HepG2 (cell line): ENCODE data around the gene EPG5. TPM values are rescaled to one million over a fixed set of nuclear protein-coding genes. Genes with fewer than 3 reads are reported as not detected.

Experiments
- ATAC-seq: fragments of 200-7000 bp; cut with Tn5 transposase; 3 replicates; pipeline ENCODE4 v1.9.1; 2020; ENCODE audit warnings: mild to moderate bottlenecking, moderate library complexity
- BruUV-seq: library from RNA; stranded (reverse); fragments of 400-500 nt; replicated peaks from 2 replicates; lab custom pipeline; 2021; lab: Mats Ljungman, UMichigan
- CTCF ChIA-PET: fragments of 300-600 bp; formaldehyde crosslinking; extraction: SDS; loops from one replicate; lab custom pipeline; 2021; ENCODE audit warnings: low total read pairs, inconsistent platforms, low intra/inter-chr PET ratio; lab: Yijun Ruan, JAX
- POLR2A ChIA-PET: fragments of 350-600 bp; sonication (Branson Sonifier 250); formaldehyde crosslinking; loops from one replicate; lab custom pipeline; 2020; ENCODE audit warnings: antibody characterized with exemption, inconsistent platforms; lab: Yijun Ruan, JAX
- DNase-seq: peaks from one replicate; pipeline ENCODE4 v3.0.0-alpha.2; 2015; ENCODE audit warnings: low spot score
- FAIRE-seq: peaks from 3 replicates; lab custom pipeline; 2011; peaks lifted over from hg19 to GRCh38; lab: Jason Lieb, UNC
- H2AFZ ChIP-seq: one replicate; pipeline ENCODE4 v1.6.1; 2011; ENCODE audit warnings: low read length, inconsistent platforms
- H3K27ac ChIP-seq: fragments of 300-600 bp; 3 replicates; pipeline ENCODE4 v1.8.0; 2011; ENCODE audit warnings: mixed run types, mild to moderate bottlenecking, mixed read lengths, low read length, inconsistent platforms; ENCODE audit not compliant: insufficient read depth; ENCODE audit errors: extremely low read length
- H3K27me3 ChIP-seq, 2 experiments: fragments of 200-600 bp in 1 of 2; 2 replicates in 1 of 2; 3 replicates in 1 of 2; pipeline versions ENCODE4 v1.6.0 to v1.8.0; 2011; ENCODE audit warnings: low read length in 2 of 2, mild to moderate bottlenecking in 2 of 2, moderate library complexity in 2 of 2, inconsistent platforms in 1 of 2; ENCODE audit not compliant: insufficient read depth in 2 of 2, control insufficient read depth in 1 of 2
- H3K36me3 ChIP-seq, 2 experiments: fragments of 200-600 bp in 1 of 2; replicated peaks in 1 of 2; 2 replicates in 1 of 2; 3 replicates in 1 of 2; pipeline versions ENCODE4 v1.5.1 to v1.8.0; 2011; ENCODE audit warnings: low read length in 2 of 2, inconsistent platforms in 1 of 2; ENCODE audit not compliant: insufficient read depth in 2 of 2, control insufficient read depth in 1 of 2
- H3K4me1 ChIP-seq: 2 replicates; pipeline ENCODE4 v1.5.1; 2012; ENCODE audit warnings: low read length, inconsistent platforms; ENCODE audit not compliant: insufficient read depth
- H3K4me2 ChIP-seq: 2 replicates; pipeline ENCODE4 v1.6.0; 2011; ENCODE audit warnings: low read depth, low read length, inconsistent platforms
- H3K4me3 ChIP-seq, 3 experiments: fragments of 200-600 bp in 1 of 3; sonication (generic), shearing (Covaris generic) in 1 of 3; replicated peaks in 1 of 3; 2 replicates each; pipeline ENCODE4 v1.5.1; 2011 to 2016; ENCODE audit warnings: low read length in 3 of 3, inconsistent platforms in 2 of 3, low read depth in 2 of 3, mild to moderate bottlenecking in 2 of 3, control low read depth in 1 of 3, mixed read lengths in 1 of 3; ENCODE audit not compliant: insufficient read depth in 1 of 3
- H3K79me2 ChIP-seq: one replicate; pipeline ENCODE4 v1.6.1; 2011; ENCODE audit warnings: low read length, inconsistent platforms; ENCODE audit not compliant: insufficient read depth
- H3K9ac ChIP-seq: 2 replicates; pipeline ENCODE4 v1.6.0; 2011; ENCODE audit warnings: mild to moderate bottlenecking, low read depth, low read length, inconsistent platforms; ENCODE audit not compliant: insufficient read depth
- H3K9me3 ChIP-seq: 2 replicates; pipeline ENCODE4 v1.5.1; 2012; ENCODE audit warnings: mild to moderate bottlenecking, low read length
- H4K20me1 ChIP-seq: 2 replicates; pipeline ENCODE4 v1.6.0; 2011; ENCODE audit warnings: inconsistent platforms, mild to moderate bottlenecking, low read length, moderate library complexity; ENCODE audit not compliant: insufficient read depth
- ATM ChIP-seq: fragments of 450-650 bp; IDR thresholded peaks from 2 replicates; pipeline ENCODE4 v1.7.1; 2017; ENCODE audit warnings: mild to moderate bottlenecking, borderline replicate concordance
- DMAP1 ChIP-seq: IDR thresholded peaks from 2 replicates; pipeline ENCODE4 v1.6.1; 2016
- GPN1 ChIP-seq: sonication (generic); formaldehyde crosslinking; IDR thresholded peaks from 2 replicates; pipeline ENCODE4 v1.5.1; 2020; ENCODE audit warnings: missing genetic modification reagents, borderline replicate concordance
- SNAPC2 ChIP-seq: sonication (generic); formaldehyde crosslinking; IDR thresholded peaks from 2 replicates; pipeline ENCODE4 v1.8.1; 2022; ENCODE audit warnings: mild to moderate bottlenecking, missing genetic modification reagents
- TEAD3 ChIP-seq: optimal IDR thresholded peaks from 2 replicates; pipeline ENCODE3; 2016; ENCODE audit warnings: borderline replicate concordance
- ZBTB34 ChIP-seq: sonication (generic); formaldehyde crosslinking; IDR thresholded peaks from 2 replicates; pipeline ENCODE4 v1.8.0; 2022; ENCODE audit warnings: mild to moderate bottlenecking, missing genetic modification reagents
- ZNF333 ChIP-seq: sonication (generic); formaldehyde crosslinking; IDR thresholded peaks from 2 replicates; pipeline ENCODE4 v1.4.0; 2020; ENCODE audit warnings: mild to moderate bottlenecking, missing genetic modification reagents, borderline replicate concordance
- in situ Hi-C: cut with HindIII; loops from 2 replicates; pipeline ENCODE4 v1.10.0; 2017; ENCODE audit warnings: low pct_unique_long_range_greater_than_20kb; ENCODE audit not compliant: extremely low pct_ligation_motif_present
- intact Hi-C: fragments of 100-400 bp; cut with micrococcal nuclease; formaldehyde crosslinking; loops from one replicate; pipeline ENCODE4 v1.10.0; 2022; ENCODE audit not compliant: unreplicated experiment
- polyA plus RNA-seq, 8 experiments: library from polyadenylated mRNA; depleted of rRNA in 3 of 8; stranded (reverse) in 7 of 8; unstranded in 1 of 8; fragments of >200 nt; fragmentation: Illumina TruSeq in 4 of 8; extraction: Trizol in 4 of 8; gene quantifications; 2 replicates each; pipeline versions ENCODE4 v1.2.1 to v1.2.3, GENCODE V29; 2011 to 2016; ENCODE audit warnings: low read depth in 4 of 8, missing spikeins in 1 of 8, mixed read lengths in 1 of 8; ENCODE audit not compliant: insufficient read depth in 1 of 8
- total RNA-seq, 5 experiments: library from RNA; depleted of rRNA; stranded (reverse); fragments of >200 nt; fragmentation: Illumina TruSeq; extraction: Trizol; gene quantifications; 2 replicates each; pipeline ENCODE4 v1.2.3, GENCODE V29; 2016; ENCODE audit warnings: low read depth in 1 of 5
- TF ChIP-seq, protein P1 (sequence below): sonication (generic); formaldehyde crosslinking; IDR thresholded peaks from 2 replicates; pipeline ENCODE4 v1.4.0; 2020; ENCODE audit warnings: missing genetic modification reagents

Gene EPG5
- total and polyA plus RNA-seq, 2 of the 13 experiments (the other 11 are each of a cell fraction or from before 2014, with no cell fraction given), result 6.7 to 9.3 TPM

DNA sequence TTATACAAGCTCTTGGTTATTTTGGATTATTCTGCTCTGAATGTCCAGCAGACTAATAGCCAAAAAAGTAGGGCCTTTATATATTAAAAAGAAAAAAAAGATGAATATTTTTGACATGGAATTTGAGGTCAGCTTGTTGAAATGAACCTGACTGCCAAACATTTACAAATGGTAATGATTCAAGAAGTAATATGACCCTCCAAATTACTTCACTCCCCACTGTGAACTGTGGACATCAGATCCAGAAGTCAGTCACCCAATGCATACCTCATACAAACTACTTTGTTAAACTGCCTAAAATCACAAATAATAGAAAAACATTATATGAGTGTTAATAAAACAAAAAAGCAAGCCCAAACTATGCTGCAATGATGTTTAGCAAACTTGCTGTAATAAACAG lies 10.0 kb downstream of the EPG5 start:
- POLR2A ChIA-PET, result no interaction called here
- no peak overlapping the region for H2AFZ ChIP-seq
- no peak overlapping the region for H3K27ac ChIP-seq
- H3K4me1 ChIP-seq, result peaks cover 6% of the 10 kb centered on the region
- TF ChIP-seq GPN1 (CRISPR knock-in tag) (no peak), ZNF333 (CRISPR knock-in tag) (no peak), TEAD3 (CRISPR knock-in tag) (no peak), DMAP1 (CRISPR knock-in tag) (no peak), ATM (no peak), ZBTB34 (CRISPR knock-in tag) (no peak), SNAPC2 (no peak)
- TF ChIP-seq, protein P1, sequence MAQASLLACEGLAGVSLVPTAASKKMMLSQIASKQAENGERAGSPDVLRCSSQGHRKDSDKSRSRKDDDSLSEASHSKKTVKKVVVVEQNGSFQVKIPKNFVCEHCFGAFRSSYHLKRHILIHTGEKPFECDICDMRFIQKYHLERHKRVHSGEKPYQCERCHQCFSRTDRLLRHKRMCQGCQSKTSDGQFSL, result no peak
- no peak overlapping the region for H3K4me3 ChIP-seq
- DNase-seq (no peak), ATAC-seq (no peak), FAIRE-seq (no peak)
- intact Hi-C loops, result no loop called here
- H3K4me2 ChIP-seq, result no peak overlapping the region
- H3K36me3 ChIP-seq, result peaks cover 20 to 45% of the 10 kb centered on the region in 2 experiments; a peak in 4 of 5 replicates
- H3K79me2 ChIP-seq, result peaks cover 6% of the 10 kb centered on the region
- CTCF ChIA-PET, result no interaction called here
- H3K9me3 ChIP-seq, result no peaks in the 10 kb centered on the region
- H3K27me3 ChIP-seq, result no peaks in the 10 kb centered on the region
- no peaks in the 10 kb centered on the region for H4K20me1 ChIP-seq
- in situ Hi-C loops, result no loop called here
- BruUV-seq, result no TSS peak
- no peak overlapping the region for H3K9ac ChIP-seq
